Immature natural killer cell (primary cell): Measurements from ENCODE around the gene CHAF1A. TPM values are rescaled to one million over a fixed set of nuclear protein-coding genes. Genes with fewer than 3 reads are reported as not detected.

ENCODE experiments used
- DNase-seq, 3 donors: peaks; one replicate each; pipeline ENCODE4 v3.0.0; 2022; ENCODE audit warnings: mixed read lengths in 1 of 3
- H3K27ac Mint-ChIP-seq, 6 donors: one replicate each; pipeline ENCODE4 v1.8.0; 2020; ENCODE audit warnings: mixed read lengths in 6 of 6, mild to moderate bottlenecking in 5 of 6, inconsistent platforms in 4 of 6, moderate library complexity in 3 of 6
- H3K27me3 Mint-ChIP-seq, 3 donors: one replicate each; pipeline ENCODE4 v1.8.0; 2020 to 2021; ENCODE audit warnings: low read depth in 3 of 3, mild to moderate bottlenecking in 3 of 3, mixed read lengths in 3 of 3, moderate library complexity in 3 of 3, inconsistent platforms in 1 of 3
- H3K36me3 Mint-ChIP-seq, 3 donors: one replicate each; pipeline ENCODE4 v1.8.0; 2020; ENCODE audit warnings: mixed read lengths in 3 of 3, inconsistent platforms in 2 of 3, mild to moderate bottlenecking in 2 of 3
- H3K4me1 Mint-ChIP-seq, 2 donors: one replicate each; pipeline ENCODE4 v1.8.0; 2020; ENCODE audit warnings: inconsistent platforms in 2 of 2, mild to moderate bottlenecking in 2 of 2, mixed read lengths in 2 of 2, moderate library complexity in 1 of 2
- H3K4me3 Mint-ChIP-seq, 5 donors: one replicate each; pipeline ENCODE4 v1.8.0; 2020; ENCODE audit warnings: mild to moderate bottlenecking in 5 of 5, mixed read lengths in 5 of 5, inconsistent platforms in 3 of 5, moderate library complexity in 3 of 5
- H3K9me3 Mint-ChIP-seq, 6 donors: one replicate each; pipeline ENCODE4 v1.8.0; 2020; ENCODE audit warnings: mild to moderate bottlenecking in 6 of 6, mixed read lengths in 6 of 6, inconsistent platforms in 4 of 6, moderate library complexity in 3 of 6
- polyA plus RNA-seq, 3 donors: library from polyadenylated mRNA; unstranded; fragments of 300-500 nt; fragmentation: Illumina TruSeq; gene quantifications; one replicate each; pipeline ENCODE4 v1.2.3, GENCODE V29; 2021

The CHAF1A gene
- polyA plus RNA-seq, 3 donors from 2014 or later, result 1.5 to 8.5 (median 2.9) TPM

- Mint-ChIP-seq H3K36me3 (peaks cover 0 to 4% (median 0%) of the 10 kb centered on the region in 3 donors), H3K27me3 (peaks cover 0 to 3% (median 0%) of the 10 kb centered on the region in 3 donors), H3K9me3 (no peaks in the 10 kb centered on the region), H3K4me1 (no peaks in the 10 kb centered on the region), H3K27ac (peak overlapping the region in 2 of 6 donors; percentile 25 to 57), H3K4me3 (no peak overlapping the region)
- no peak for DNase-seq
Observed at GRCh38 chr19:4414800-4415321, 12.4 kb downstream of the CHAF1A start.

DNA sequence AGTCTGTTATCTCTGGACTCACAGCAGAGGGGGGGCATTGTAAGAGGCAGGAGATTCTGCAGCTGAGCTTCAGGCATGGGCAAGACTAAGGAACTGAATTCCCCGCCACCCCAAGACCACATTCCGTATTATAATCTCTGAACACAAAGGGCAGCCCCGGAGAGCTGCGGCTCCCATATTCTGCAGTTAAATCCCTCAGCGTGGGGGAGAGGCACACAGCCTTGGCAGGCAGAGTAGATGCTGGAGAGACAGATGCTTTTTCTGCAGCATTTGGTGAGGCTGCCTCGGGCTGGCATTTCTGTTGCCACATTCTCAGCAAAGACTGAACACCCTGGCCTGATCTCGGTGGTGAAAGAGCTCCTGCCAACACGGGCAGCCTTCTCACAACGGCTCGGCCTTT lies 12.9 kb downstream of the CHAF1A start:
- no peaks in the 10 kb centered on the region for H3K9me3 Mint-ChIP-seq
- no peak for DNase-seq
- H3K27ac Mint-ChIP-seq, result no peak overlapping the region
- no peaks in the 10 kb centered on the region for H3K4me1 Mint-ChIP-seq
- no peak overlapping the region for H3K4me3 Mint-ChIP-seq
- H3K36me3 Mint-ChIP-seq, result peaks cover 0 to 4% (median 0%) of the 10 kb centered on the region in 3 donors
- peaks cover 0 to 3% (median 0%) of the 10 kb centered on the region in 3 donors for H3K27me3 Mint-ChIP-seq

GRCh38 chr19:4416268-4416667 lies 13.8 kb downstream of the CHAF1A start:
- Mint-ChIP-seq H3K9me3 (no peaks in the 10 kb centered on the region), H3K27me3 (peaks cover 0 to 3% (median 0%) of the 10 kb centered on the region in 3 donors), H3K27ac (peak overlapping the region in 1 of 6 donors; percentile 48), H3K4me3 (no peak overlapping the region), H3K36me3 (peaks cover 0 to 4% (median 0%) of the 10 kb centered on the region in 3 donors), H3K4me1 (no peaks in the 10 kb centered on the region)
- DNase-seq, result no peak

- no peak overlapping the region for H3K27ac Mint-ChIP-seq
- no peak overlapping the region for H3K4me3 Mint-ChIP-seq
- peaks cover 5 to 24% (median 11%) of the 10 kb centered on the region in 3 donors for H3K36me3 Mint-ChIP-seq
- DNase-seq, result no peak
- no peaks in the 10 kb centered on the region for H3K9me3 Mint-ChIP-seq
- no peaks in the 10 kb centered on the region for H3K4me1 Mint-ChIP-seq
- H3K27me3 Mint-ChIP-seq, result peaks cover 0 to 2% (median 0%) of the 10 kb centered on the region in 3 donors
Observed at GRCh38 chr19:4423416-4424126, 21.1 kb downstream of the CHAF1A start.

DNA sequence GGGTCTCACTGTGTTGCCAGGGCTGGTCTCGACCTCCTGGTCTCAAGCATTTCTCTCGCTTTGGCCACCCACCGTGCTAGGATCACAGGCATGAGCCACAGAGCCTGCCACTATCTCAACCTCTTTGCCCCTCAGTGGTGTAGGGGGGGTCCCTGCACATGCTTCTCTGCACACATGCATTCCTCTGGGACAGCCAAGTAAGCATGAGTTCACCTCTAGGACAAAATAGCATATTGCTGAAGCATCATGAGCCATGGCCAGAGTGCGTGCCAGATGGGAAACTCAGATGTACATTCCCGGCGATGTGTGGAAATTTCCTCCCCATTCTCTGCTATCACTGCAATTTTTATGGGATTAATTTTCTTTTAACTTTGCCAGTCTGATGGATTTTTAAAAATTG lies 23.1 kb downstream of the CHAF1A start:
- Mint-ChIP-seq H3K4me3 (no peak overlapping the region), H3K27ac (no peak overlapping the region)
- DNase-seq, result no peak

GRCh38 chr19:4428326-4428975 lies 26.0 kb downstream of the CHAF1A start:
- Mint-ChIP-seq H3K4me3 (no peak overlapping the region), H3K27me3 (peaks cover 0 to 4% (median 0%) of the 10 kb centered on the region in 3 donors), H3K36me3 (peaks cover 7 to 26% (median 8%) of the 10 kb centered on the region in 3 donors), H3K27ac (peak overlapping the region in 1 of 6 donors; percentile 40), H3K9me3 (no peaks in the 10 kb centered on the region), H3K4me1 (no peaks in the 10 kb centered on the region)
- DNase-seq, result no peak

More for the DNA sequence above, 23.1 kb downstream of the CHAF1A start:
- Mint-ChIP-seq H3K27me3 (peaks cover 0 to 4% (median 0%) of the 10 kb centered on the region in 3 donors), H3K9me3 (no peaks in the 10 kb centered on the region), H3K36me3 (peaks cover 11 to 32% (median 12%) of the 10 kb centered on the region in 3 donors), H3K4me1 (no peaks in the 10 kb centered on the region)

DNA sequence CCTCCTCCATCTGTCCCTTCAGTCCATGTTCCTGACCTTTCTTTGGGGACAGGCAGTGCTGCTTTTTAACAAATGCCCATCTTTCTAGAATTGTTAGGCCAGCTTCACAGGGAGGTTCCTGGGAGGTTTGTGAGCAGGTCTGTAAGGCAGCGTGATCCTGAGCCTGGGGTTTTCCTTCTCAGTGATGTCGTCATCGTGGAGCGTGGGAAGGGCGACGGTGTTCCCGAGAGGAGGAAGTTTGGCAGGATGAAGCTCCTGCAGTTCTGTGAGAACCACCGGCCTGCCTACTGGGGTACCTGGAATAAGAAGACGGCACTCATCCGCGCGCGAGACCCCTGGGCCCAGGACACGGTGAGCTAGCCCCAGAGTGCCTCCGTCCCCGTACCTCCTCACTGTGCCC lies 26.8 kb downstream of the CHAF1A start:
- Mint-ChIP-seq H3K27ac (peak overlapping the region in 1 of 6 donors; percentile 46), H3K4me3 (no peak overlapping the region), H3K9me3 (no peaks in the 10 kb centered on the region), H3K36me3 (peaks cover 7 to 21% (median 8%) of the 10 kb centered on the region in 3 donors), H3K4me1 (no peaks in the 10 kb centered on the region), H3K27me3 (peaks cover 0 to 4% (median 0%) of the 10 kb centered on the region in 3 donors)
- no peak for DNase-seq

- no peak overlapping the region for H3K27ac Mint-ChIP-seq
Observed at GRCh38 chr19:4429771-4430171, 27.3 kb downstream of the CHAF1A start.

GRCh38 chr19:4430760-4431159 lies 28.3 kb downstream of the CHAF1A start:
- H3K4me3 Mint-ChIP-seq, result no peak overlapping the region
- peak overlapping the region in 2 of 6 donors; percentile 5 to 69 for H3K27ac Mint-ChIP-seq
- H3K27me3 Mint-ChIP-seq, result peaks cover 0 to 4% (median 1%) of the 10 kb centered on the region in 3 donors
- peaks cover 7 to 21% (median 8%) of the 10 kb centered on the region in 3 donors for H3K36me3 Mint-ChIP-seq
- no peaks in the 10 kb centered on the region for H3K9me3 Mint-ChIP-seq
- H3K4me1 Mint-ChIP-seq, result no peaks in the 10 kb centered on the region
- DNase-seq, result peak in 1 of 3 donors; percentile 5

More at GRCh38 chr19:4429771-4430171, 27.3 kb downstream of the CHAF1A start:
- H3K4me3 Mint-ChIP-seq, result no peak overlapping the region
- no peaks in the 10 kb centered on the region for H3K4me1 Mint-ChIP-seq
- H3K36me3 Mint-ChIP-seq, result peaks cover 8 to 25% (median 11%) of the 10 kb centered on the region in 3 donors
- no peaks in the 10 kb centered on the region for H3K9me3 Mint-ChIP-seq
- DNase-seq, result no peak
- H3K27me3 Mint-ChIP-seq, result peaks cover 0 to 4% (median 0%) of the 10 kb centered on the region in 3 donors

GRCh38 chr19:4431296-4431695 lies 28.9 kb downstream of the CHAF1A start:
- peaks cover 4 to 19% (median 8%) of the 10 kb centered on the region in 3 donors for H3K36me3 Mint-ChIP-seq
- peaks cover 0 to 4% (median 1%) of the 10 kb centered on the region in 3 donors for H3K27me3 Mint-ChIP-seq
- H3K27ac Mint-ChIP-seq, result no peak overlapping the region
- H3K4me3 Mint-ChIP-seq, result no peak overlapping the region
- no peaks in the 10 kb centered on the region for H3K4me1 Mint-ChIP-seq
- no peaks in the 10 kb centered on the region for H3K9me3 Mint-ChIP-seq
- DNase-seq, result no peak

- Mint-ChIP-seq H3K27ac (no peak overlapping the region), H3K4me3 (no peak overlapping the region), H3K36me3 (peaks cover 4 to 19% (median 8%) of the 10 kb centered on the region in 3 donors), H3K27me3 (peaks cover 0 to 2% (median 1%) of the 10 kb centered on the region in 3 donors), H3K9me3 (no peaks in the 10 kb centered on the region), H3K4me1 (no peaks in the 10 kb centered on the region)
- DNase-seq, result no peak
Observed at GRCh38 chr19:4431808-4432674, 29.6 kb downstream of the CHAF1A start.

GRCh38 chr19:4432918-4433506 lies 30.6 kb downstream of the CHAF1A start:
- Mint-ChIP-seq H3K4me1 (no peaks in the 10 kb centered on the region), H3K9me3 (no peaks in the 10 kb centered on the region), H3K4me3 (no peak overlapping the region), H3K36me3 (peaks cover 4 to 19% (median 8%) of the 10 kb centered on the region in 3 donors), H3K27ac (no peak overlapping the region), H3K27me3 (peaks cover 0 to 2% (median 1%) of the 10 kb centered on the region in 3 donors)
- no peak for DNase-seq

- no peaks in the 10 kb centered on the region for H3K4me1 Mint-ChIP-seq
- H3K36me3 Mint-ChIP-seq, result peaks cover 4 to 15% (median 4%) of the 10 kb centered on the region in 3 donors
- H3K27ac Mint-ChIP-seq, result no peak overlapping the region
- peaks cover 0 to 2% (median 1%) of the 10 kb centered on the region in 3 donors for H3K27me3 Mint-ChIP-seq
- H3K4me3 Mint-ChIP-seq, result no peak overlapping the region
- DNase-seq, result no peak
- H3K9me3 Mint-ChIP-seq, result no peaks in the 10 kb centered on the region
Observed at GRCh38 chr19:4434391-4434790, 32.0 kb downstream of the CHAF1A start.
